Endothelial cell (in vitro differentiated cells): ENCODE results near the gene GALNT18. TPM values are rescaled to one million over a fixed set of nuclear protein-coding genes. Genes with fewer than 3 reads are reported as not detected.

Experiments used
- DNase-seq: peaks from one replicate; pipeline ENCODE4 v3.0.0; 2021; ENCODE audit warnings: low spot score
- H3K27ac Mint-ChIP-seq: one replicate; pipeline ENCODE4 v1.8.0; 2021; ENCODE audit warnings: mixed read lengths, inconsistent platforms; ENCODE audit not compliant: unreplicated experiment
- H3K27me3 Mint-ChIP-seq: one replicate; pipeline ENCODE4 v1.8.0; 2021; ENCODE audit warnings: mild to moderate bottlenecking, moderate library complexity, mixed read lengths, inconsistent platforms; ENCODE audit not compliant: unreplicated experiment
- H3K36me3 Mint-ChIP-seq: one replicate; pipeline ENCODE4 v1.8.0; 2021; ENCODE audit warnings: mild to moderate bottlenecking, low read depth, mixed read lengths, inconsistent platforms; ENCODE audit not compliant: unreplicated experiment
- H3K4me1 Mint-ChIP-seq: one replicate; pipeline ENCODE4 v1.8.0; 2021; ENCODE audit warnings: mild to moderate bottlenecking, mixed read lengths, inconsistent platforms; ENCODE audit not compliant: unreplicated experiment
- H3K4me3 Mint-ChIP-seq: one replicate; pipeline ENCODE4 v1.8.0; 2021; ENCODE audit warnings: mild to moderate bottlenecking, mixed read lengths, inconsistent platforms; ENCODE audit not compliant: unreplicated experiment
- H3K9me3 Mint-ChIP-seq: one replicate; pipeline ENCODE4 v1.8.0; 2021; ENCODE audit warnings: mixed read lengths, inconsistent platforms; ENCODE audit not compliant: unreplicated experiment
- CTCF ChIP-seq: fragments of 200-600 bp; sonication (generic); IDR thresholded peaks from one replicate; pipeline ENCODE4 v1.5.0; 2021; ENCODE audit warnings: antibody characterized with exemption; ENCODE audit not compliant: unreplicated experiment
- total RNA-seq: library from RNA; stranded (reverse); fragmentation: NEBNext Ultra II Directional; extraction: Animal tissue kit (Norgen Biotek cat#: 25700); gene quantifications from one replicate; pipeline ENCODE4 v1.2.1, GENCODE V29; 2021; ENCODE audit not compliant: unreplicated experiment

The GALNT18 gene
- total RNA-seq, 1 donor from 2014 or later: 87.6 TPM

GRCh38 chr11:11268119-11268518 lies 353.7 kb downstream of the GALNT18 start:
- Mint-ChIP-seq H3K36me3 (peaks cover 59% of the 10 kb centered on the region), H3K4me1 (peaks cover 52% of the 10 kb centered on the region), H3K9me3 (no peaks in the 10 kb centered on the region), H3K27me3 (peaks cover 18% of the 10 kb centered on the region), H3K4me3 (peak overlapping the region; percentile 74), H3K27ac (peak overlapping the region; percentile 18)
- TF ChIP-seq CTCF: no peak
- no peak for DNase-seq

GRCh38 chr11:11267312-11267711 lies 354.5 kb downstream of the GALNT18 start:
- Mint-ChIP-seq H3K36me3 (peaks cover 53% of the 10 kb centered on the region), H3K9me3 (no peaks in the 10 kb centered on the region), H3K27me3 (peaks cover 17% of the 10 kb centered on the region), H3K4me1 (peaks cover 45% of the 10 kb centered on the region), H3K4me3 (no peak overlapping the region), H3K27ac (peak overlapping the region; percentile 70)
- DNase-seq: no peak
- TF ChIP-seq CTCF: no peak

GRCh38 chr11:11265994-11266606 lies 355.7 kb downstream of the GALNT18 start:
- Mint-ChIP-seq H3K36me3 (peaks cover 50% of the 10 kb centered on the region), H3K4me1 (peaks cover 40% of the 10 kb centered on the region), H3K27me3 (peaks cover 17% of the 10 kb centered on the region), H3K27ac (peak overlapping the region; percentile 15), H3K9me3 (no peaks in the 10 kb centered on the region), H3K4me3 (peak overlapping the region; percentile 44)
- peak; percentile 68 for DNase-seq
- peak; percentile 84 for TF ChIP-seq CTCF

- TF ChIP-seq CTCF: no peak
- H3K9me3 Mint-ChIP-seq: no peaks in the 10 kb centered on the region
Observed at GRCh38 chr11:11265320-11265719, 356.5 kb downstream of the GALNT18 start.

GRCh38 chr11:11263238-11264005 lies 358.4 kb downstream of the GALNT18 start:
- no peak overlapping the region for H3K4me3 Mint-ChIP-seq
- TF ChIP-seq CTCF: no peak
- DNase-seq: peak; percentile 16
- H3K27ac Mint-ChIP-seq: no peak overlapping the region
- H3K4me1 Mint-ChIP-seq: peaks cover 31% of the 10 kb centered on the region
- H3K9me3 Mint-ChIP-seq: no peaks in the 10 kb centered on the region
- peaks cover 11% of the 10 kb centered on the region for H3K27me3 Mint-ChIP-seq
- peaks cover 38% of the 10 kb centered on the region for H3K36me3 Mint-ChIP-seq

More at GRCh38 chr11:11265320-11265719, 356.5 kb downstream of the GALNT18 start:
- DNase-seq: no peak
- H3K36me3 Mint-ChIP-seq: peaks cover 46% of the 10 kb centered on the region
- H3K27ac Mint-ChIP-seq: no peak overlapping the region
- peaks cover 40% of the 10 kb centered on the region for H3K4me1 Mint-ChIP-seq
- peak overlapping the region; percentile 44 for H3K4me3 Mint-ChIP-seq
- peaks cover 17% of the 10 kb centered on the region for H3K27me3 Mint-ChIP-seq
